GM19468 (cell line): Measurements from ENCODE around the gene CCL4L2.
"Not testable (repeated sequence)": the region's sequence is repeated elsewhere in the genome, so short reads cannot be mapped to it uniquely, and the experiment has no call there.

Experiments used
- ATAC-seq: cut with Tn5 transposase; IDR thresholded peaks from one replicate; pipeline ENCODE4 v1.9.1; 2021; ENCODE audit warnings: mild to moderate bottlenecking, moderate library complexity, moderate number of reproducible peaks; ENCODE audit not compliant: unreplicated experiment; ENCODE audit errors: extremely low read depth

The CCL4L2 gene

DNA sequence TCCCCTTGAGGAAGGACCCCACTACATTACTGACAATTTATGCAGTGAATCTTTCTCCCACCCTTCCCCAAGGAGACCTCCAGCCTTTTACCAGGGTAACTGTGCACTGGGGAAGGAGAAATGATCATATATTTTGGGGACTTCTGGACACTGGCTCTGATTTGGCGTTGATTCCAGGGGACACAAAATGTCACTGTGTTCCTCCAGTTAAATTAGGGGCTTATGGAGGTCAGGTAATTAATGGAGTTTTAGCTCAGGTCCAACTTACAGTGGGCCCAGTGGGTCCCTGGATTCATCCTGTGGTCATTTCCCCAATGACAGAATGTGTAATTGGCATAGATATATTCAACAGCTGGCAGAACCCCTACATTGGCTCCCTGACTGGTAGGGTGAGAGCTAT is 8.7 kb downstream of the CCL4L2 start:
- ATAC-seq, result not testable (repeated sequence)

DNA sequence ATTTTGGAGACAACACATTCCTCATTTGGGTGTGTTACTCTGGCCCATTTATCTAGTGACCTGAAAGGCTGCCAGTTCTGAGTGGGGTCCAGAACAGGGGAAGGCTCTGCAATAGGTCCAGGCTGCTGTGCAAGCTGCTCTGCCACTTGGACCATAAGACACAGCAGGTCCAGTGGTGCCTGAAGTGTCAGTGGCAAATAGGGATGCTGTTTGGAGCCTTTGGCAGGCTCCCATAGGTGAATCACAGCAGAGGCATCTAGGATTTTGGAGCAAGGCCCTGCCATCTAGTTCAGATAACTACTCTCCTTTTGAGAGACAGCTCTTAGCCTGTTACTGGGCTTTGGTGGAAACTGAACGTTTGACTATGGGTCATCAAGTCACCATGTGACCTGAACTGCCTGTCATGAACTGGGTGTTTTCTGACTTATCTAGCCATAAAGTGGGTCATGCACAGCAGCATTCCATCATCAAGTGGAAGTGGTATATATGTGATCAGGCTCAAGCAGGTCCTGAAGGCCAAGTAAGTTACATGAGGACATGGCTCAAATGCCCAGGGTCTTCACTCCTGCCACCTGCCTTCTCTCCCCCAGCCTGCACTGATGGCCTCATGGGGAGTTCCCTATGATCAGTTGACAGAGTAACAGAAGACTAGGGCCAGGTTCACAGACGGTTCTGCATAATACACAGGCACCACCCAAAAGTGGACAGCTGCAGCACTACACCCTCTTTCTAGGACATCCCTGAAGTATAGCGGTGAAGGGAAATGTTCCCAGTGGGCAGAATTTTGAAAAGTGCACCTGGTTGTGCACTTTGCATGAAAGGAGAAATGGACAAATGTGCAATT is 10.1 kb downstream of the CCL4L2 start:
- ATAC-seq, result not testable (repeated sequence)

- ATAC-seq, result not testable (repeated sequence)
These were observed 10.8 kb downstream of the CCL4L2 start for GRCh38 chr17:36221581-36222100.

- not testable (repeated sequence) for ATAC-seq
These were observed 12.1 kb downstream of the CCL4L2 start for GRCh38 chr17:36222967-36223366.

DNA sequence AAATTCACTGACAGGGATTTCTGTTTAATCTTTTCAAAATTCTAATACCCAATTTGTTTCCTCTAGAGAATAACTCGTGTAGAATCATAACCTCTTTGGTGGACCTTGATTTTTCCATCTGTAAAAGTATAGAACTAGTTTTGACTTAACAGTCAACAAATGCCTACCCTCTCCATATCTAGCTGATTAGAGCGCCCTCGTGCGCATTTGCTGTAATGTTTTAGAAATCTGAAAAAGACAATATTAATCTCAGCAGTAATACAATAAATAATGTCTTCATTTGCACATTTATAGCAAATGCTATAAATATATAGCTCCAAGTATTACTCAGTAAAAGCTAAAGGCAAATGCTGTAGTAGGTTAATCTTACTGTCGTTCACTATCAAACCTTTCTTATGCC is 18.8 kb downstream of the CCL4L2 start:
- ATAC-seq, result not testable (repeated sequence)

DNA sequence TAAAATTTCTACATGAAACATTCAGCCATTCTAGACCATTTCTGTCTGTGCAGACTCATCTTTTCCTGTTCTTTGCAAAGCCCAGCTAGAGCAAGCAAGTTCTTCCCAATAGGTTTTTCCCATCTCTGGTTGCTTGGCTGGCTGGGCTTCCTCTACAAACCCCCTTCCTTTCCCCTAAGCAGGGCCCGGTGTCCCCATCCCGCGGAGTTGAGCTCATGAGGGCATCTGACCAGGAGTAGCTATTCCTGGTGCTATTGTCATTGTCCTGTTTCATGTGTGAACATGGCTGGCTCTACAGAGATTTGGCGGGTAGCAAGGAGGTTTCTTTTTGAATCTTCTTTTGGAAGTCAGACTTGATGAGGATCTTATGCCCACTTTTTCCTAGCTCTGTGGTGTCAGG is 31.2 kb downstream of the CCL4L2 start:
- ATAC-seq, result not testable (repeated sequence)
